ENCODE data around the gene MAP6.

Gene MAP6

GRCh38 chr11:75541193-75542087 is 127.4 kb downstream of the MAP6 start:
- Histone ChIP-seq H3K27me3 (replicated peaks; ENCODE audit: control insufficient read depth, insufficient read depth, low read length) (no peaks in the 10 kb centered on the region), H3K4me3 (replicated peaks; ENCODE audit: low read depth, low read length) (no peak overlapping the region), H3K36me3 (ENCODE audit: control insufficient read depth, insufficient read depth, low read length) (no peaks in the 10 kb centered on the region)
- no peak for DNase-seq (ENCODE audit: extremely low read depth, insufficient read length)
- TF ChIP-seq, protein P1, sequence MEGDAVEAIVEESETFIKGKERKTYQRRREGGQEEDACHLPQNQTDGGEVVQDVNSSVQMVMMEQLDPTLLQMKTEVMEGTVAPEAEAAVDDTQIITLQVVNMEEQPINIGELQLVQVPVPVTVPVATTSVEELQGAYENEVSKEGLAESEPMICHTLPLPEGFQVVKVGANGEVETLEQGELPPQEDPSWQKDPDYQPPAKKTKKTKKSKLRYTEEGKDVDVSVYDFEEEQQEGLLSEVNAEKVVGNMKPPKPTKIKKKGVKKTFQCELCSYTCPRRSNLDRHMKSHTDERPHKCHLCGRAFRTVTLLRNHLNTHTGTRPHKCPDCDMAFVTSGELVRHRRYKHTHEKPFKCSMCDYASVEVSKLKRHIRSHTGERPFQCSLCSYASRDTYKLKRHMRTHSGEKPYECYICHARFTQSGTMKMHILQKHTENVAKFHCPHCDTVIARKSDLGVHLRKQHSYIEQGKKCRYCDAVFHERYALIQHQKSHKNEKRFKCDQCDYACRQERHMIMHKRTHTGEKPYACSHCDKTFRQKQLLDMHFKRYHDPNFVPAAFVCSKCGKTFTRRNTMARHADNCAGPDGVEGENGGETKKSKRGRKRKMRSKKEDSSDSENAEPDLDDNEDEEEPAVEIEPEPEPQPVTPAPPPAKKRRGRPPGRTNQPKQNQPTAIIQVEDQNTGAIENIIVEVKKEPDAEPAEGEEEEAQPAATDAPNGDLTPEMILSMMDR (IDR thresholded peaks at IDR 0.05; ENCODE audit: insufficient read depth, low read length, poor library complexity, severe bottlenecking): no peak

DNA sequence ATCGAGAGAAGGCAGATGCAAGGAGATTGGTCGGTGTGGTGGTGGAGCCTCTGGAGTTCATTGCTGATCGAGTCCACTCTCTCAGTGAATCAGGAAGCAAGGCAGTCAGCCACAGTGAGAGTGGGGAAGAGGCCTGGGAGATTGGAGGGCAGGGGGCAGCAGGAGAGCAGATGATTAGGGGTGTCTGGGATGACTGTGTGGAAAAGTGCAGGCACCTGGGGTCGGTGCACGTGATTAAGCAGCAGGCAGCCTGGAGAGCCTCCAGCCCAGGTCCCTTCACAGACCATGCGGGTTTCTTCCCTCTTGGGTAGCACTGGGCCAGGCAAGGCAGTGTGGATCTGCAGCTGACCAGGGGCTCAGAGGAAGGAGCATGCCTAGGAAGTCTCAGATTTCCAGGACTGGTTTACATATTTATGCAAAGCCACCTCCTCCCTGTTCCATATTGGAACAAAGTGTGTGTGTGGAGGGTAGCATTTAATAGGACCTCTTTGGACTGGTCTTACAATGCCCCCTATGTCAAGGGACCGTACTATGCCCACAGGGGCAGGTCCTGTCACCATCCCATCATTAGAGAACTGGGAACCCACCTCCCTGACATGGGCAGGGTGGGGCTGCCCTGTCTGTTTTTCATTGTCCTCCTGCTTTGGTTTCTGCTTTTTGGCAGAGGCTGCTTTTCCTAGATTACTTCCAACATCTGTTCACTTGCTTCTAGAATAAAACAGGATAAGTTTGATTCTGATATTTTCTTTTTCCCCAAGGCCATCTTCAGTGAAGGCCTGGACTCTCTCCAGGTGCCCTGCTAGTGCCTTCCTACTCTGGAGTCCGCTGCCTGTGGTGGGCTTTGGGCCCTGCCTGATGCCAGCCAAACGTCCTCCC is 129.1 kb downstream of the MAP6 start:
- H3K27me3 ChIP-seq (replicated peaks; ENCODE audit: control insufficient read depth, insufficient read depth, low read length): no peaks in the 10 kb centered on the region
- no peak overlapping the region for H3K4me3 ChIP-seq (replicated peaks; ENCODE audit: low read depth, low read length)
- DNase-seq (ENCODE audit: extremely low read depth, insufficient read length): no peak
- H3K36me3 ChIP-seq (ENCODE audit: control insufficient read depth, insufficient read depth, low read length): no peaks in the 10 kb centered on the region
- TF ChIP-seq, protein P1 (IDR thresholded peaks at IDR 0.05; ENCODE audit: insufficient read depth, low read length, poor library complexity, severe bottlenecking): no peak

- DNase-seq (ENCODE audit: extremely low read depth, insufficient read length): no peak
- TF ChIP-seq, protein P1 (IDR thresholded peaks at IDR 0.05; ENCODE audit: insufficient read depth, low read length, poor library complexity, severe bottlenecking): no peak
- H3K4me3 ChIP-seq (replicated peaks; ENCODE audit: low read depth, low read length): no peak overlapping the region
- no peaks in the 10 kb centered on the region for H3K27me3 ChIP-seq (replicated peaks; ENCODE audit: control insufficient read depth, insufficient read depth, low read length)
- no peaks in the 10 kb centered on the region for H3K36me3 ChIP-seq (ENCODE audit: control insufficient read depth, insufficient read depth, low read length)
Observed at GRCh38 chr11:75538150-75538942, 130.5 kb downstream of the MAP6 start.

DNA sequence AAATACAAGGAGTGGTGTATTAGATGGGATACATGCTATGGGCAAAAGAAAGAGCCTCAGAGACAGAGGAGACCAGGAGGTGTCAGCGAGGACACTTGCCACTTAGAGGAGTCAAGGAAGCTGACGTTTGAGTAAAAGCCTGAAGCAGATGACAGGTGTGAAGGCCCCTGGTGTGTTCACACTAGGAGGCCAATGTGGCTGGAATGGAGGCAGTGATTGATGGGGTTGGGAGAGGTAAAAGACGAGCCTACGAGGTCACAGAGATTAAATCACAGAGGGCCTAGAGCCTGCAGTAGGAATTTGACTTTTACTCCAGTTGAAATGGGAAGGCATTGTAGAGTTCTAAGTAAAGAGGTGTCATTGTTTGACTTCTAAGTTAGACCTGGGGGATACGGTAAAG is 131.1 kb downstream of the MAP6 start:
- H3K4me3 ChIP-seq (replicated peaks; ENCODE audit: low read depth, low read length): peak overlapping the region; percentile 45
- no peaks in the 10 kb centered on the region for H3K27me3 ChIP-seq (replicated peaks; ENCODE audit: control insufficient read depth, insufficient read depth, low read length)
- no peaks in the 10 kb centered on the region for H3K36me3 ChIP-seq (ENCODE audit: control insufficient read depth, insufficient read depth, low read length)
- TF ChIP-seq, protein P1 (IDR thresholded peaks at IDR 0.05; ENCODE audit: insufficient read depth, low read length, poor library complexity, severe bottlenecking): no peak
- no peak for DNase-seq (ENCODE audit: extremely low read depth, insufficient read length)
